Inflammatory macrophage treated with lipopolysaccharide for 1 hour (primary cell): ENCODE measurements around the gene KRTAP10-9.
"Not testable (repeated sequence)": the region's sequence is repeated elsewhere in the genome, so short reads cannot be mapped to it uniquely, and the experiment has no call there.

Source experiments
- DNase-seq, 2 donors: peaks; one replicate each; pipeline ENCODE4 v3.0.0-alpha.2; 2020 to 2022

KRTAP10-9 gene

DNA sequence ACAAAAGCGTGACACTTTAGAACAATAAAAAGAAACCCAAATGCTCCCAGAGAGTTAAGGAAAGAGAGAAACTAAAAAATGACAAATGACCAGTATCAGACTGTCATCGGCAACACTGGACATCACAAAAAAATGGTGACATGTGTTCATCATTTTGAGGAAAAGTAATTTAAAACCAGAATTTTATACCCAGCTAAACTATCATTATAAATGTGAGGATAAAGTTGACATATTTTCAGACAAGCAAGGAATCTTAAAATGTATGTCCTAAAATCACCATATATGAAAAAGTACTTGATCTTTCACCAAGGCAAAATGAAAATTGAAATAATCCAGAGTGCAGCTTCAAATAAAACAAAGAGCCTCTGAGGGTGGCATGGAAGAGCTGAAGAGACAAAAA lies 18.0 kb downstream of the KRTAP10-9 start:
- no peak for DNase-seq

DNA sequence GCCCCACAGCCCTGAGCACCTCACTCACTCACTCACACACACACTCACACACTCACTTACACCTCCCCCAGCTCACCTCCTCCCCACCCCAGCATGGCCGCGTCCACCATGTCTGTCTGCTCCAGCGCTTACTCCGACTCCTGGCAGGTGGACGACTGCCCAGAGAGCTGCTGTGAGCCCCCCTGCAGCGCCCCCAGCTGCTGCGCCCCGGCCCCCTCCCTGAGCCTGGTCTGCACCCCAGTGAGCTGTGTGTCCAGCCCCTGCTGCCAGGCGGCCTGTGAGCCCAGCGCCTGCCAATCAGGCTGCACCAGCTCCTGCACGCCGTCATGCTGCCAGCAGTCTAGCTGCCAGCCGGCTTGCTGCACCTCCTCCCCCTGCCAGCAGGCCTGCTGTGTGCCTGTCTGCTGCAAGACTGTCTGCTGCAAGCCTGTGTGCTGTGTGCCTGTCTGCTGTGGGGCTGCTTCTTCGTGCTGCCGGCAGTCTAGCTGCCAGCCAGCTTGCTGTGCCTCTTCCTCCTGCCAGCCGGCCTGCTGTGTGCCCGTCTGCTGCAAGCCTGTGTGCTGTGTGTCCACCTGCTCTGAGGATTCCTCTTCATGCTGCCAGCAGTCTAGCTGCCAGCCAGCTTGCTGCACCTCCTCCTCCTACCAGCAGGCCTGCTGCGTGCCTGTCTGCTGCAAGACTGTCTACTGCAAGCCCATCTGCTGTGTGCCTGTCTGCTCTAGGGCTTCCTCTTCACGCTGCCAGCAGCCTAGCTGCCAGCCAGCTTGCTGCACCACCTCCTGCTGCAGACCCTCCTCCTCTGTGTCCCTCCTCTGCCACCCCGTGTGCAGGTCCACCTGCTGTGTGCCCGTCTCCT lies 19.7 kb downstream of the KRTAP10-9 start, which contains the start of gene KRTAP10-11:
Gene KRTAP10-11, plus strand, starts transcription at position 49 of the 856 bp plus-strand sequence. Its CDS starts 45 bp downstream, at position 94.
- not testable (repeated sequence) for DNase-seq

DNA sequence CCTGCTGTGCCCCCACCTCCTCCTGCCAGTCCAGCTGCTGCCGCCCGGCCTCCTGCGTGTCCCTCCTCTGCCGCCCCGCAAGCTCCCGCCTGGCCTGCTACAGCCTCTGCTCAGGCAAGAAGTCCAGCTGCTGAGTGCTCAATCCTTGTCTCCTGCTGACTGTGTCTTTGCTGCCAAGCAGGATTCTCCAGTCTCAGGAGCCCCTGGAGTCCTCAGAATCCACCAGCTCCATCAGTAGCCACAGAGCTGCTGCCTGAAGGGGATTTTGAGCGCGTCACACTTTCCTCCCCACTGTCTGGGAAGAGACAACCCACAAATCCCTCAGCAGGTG lies 20.3 kb downstream of the KRTAP10-9 start:
- DNase-seq = no peak

DNA sequence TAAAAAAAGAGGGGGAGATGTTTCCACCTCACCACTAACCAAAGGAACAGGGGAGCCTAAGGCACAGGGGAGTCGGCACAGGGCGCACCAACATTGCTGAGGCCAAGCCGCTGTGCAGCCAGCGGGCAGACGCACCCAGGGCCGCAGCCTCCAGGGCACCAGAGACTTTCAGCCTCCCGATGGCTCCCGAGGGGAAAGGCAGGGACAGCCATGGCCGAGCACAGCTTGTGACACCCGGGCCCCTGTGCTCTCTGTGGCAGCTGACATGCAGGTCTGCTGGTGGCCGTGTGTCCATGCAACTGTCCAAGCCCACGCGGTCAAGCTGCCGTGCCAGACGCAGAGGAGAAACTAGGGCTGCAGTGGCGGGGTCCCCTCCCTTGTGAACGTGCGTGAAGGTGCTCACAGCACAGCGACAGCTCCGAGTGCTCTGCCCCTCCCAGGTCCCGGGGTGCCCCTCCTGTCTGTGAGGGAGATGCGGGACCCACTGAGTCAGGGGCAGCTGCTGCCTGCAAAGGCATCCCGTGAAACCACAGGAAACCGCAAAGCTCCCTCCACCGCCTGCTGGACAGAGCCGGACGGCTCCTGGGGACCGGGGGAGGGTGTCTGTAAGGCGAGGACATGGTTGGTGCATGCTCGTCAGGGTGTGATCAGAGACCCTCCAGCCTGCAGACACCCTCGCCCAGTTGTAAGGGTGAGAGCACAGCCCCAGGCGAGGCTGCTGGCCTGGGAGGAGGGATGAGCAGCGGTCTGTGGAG lies 21.8 kb downstream of the KRTAP10-9 start:
- DNase-seq = no peak

DNA sequence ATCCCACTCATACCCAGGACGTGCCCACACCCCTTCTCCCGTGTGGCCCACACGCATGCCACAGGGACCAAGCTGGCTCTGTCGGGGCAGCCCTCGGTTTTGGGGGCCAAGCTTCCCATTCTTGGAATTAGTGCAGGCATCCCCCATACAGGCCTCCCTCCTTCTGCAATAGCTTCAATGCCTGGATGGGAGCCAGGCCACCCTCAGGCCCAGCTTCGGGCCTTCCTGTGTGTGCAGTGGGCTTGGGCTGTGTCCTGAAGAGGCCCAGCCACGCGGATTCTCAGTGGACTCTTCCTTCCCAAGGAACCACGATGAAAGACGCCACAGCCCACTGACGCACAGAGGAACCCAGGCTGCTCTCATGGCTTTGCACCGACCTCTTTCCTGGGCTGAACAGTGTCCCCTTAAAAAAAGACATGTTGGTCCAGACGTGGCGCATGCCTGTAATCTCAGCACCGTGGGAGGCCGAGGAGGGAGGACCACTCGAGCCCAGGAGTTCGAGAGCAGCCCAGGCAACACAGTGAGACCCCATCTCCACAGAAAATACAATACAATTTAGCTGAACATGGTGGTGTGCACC lies 22.7 kb downstream of the KRTAP10-9 start:
- no peak for DNase-seq

DNA sequence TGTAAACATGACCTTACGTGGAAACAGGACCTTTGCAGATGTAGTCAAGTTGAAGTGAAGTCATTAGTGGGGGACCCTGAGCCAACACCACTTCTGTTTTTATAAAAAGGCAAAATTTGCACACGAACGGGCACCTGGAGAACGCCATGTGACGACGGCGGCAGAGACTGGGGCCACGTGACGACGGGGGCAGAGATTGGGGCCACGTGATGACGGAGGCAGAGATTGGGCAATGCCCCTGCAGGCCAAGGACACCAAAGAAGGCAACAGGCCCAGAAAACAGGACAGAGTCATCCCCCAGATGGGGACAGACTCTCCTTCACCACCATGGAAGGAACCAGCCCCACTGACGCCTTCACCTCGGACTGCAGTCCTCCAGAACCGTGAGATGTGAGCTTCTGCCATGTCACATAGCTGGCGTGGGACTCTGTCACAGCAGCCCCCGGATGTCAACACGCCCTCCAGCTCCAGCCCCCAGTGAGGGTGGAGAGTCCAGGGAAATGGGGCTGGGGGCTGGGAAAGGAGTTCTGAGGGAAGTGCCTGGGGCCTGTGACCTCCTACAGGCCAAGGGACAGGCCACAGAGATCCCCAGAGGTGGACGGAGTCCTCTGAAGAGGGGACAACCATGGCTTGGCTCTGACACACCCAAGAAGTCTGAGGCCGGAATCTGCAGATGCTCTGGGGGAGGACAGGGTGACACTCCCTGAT lies 23.5 kb downstream of the KRTAP10-9 start:
- DNase-seq = no peak

DNA sequence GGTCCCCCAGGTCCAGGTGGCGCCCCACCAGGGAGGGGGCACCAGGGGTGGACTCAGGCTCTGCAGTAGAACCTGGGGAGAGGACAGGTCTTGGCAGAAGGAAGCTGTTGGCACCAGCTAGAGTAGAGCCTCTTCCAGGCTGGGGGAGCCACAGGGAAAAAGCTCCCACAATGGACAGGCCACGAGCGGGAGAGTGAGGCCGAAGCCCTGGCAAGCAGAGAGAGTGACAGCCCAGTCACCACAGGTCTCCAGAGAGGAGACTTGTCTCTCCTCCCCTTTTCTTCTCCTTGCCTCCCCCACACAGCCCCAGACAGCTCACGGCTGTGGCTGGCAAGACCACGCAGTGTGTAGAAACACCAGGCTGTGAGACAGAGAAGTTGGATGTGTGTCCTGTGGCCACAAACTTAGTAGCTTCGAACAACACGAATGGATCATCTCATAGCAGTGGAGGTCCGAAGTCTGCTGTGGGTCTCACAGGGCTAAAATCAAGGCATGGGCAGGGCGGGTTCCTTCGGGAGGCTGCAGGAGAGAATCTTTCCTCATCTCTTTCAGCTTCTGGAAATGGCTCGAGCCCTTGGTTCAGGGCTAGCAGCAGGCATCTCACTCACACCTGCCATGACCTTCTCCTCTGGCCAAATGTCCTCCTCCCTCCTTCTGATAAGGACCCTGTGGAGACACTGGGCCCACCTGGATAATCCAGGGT lies 24.2 kb downstream of the KRTAP10-9 start:
- DNase-seq = no peak

DNA sequence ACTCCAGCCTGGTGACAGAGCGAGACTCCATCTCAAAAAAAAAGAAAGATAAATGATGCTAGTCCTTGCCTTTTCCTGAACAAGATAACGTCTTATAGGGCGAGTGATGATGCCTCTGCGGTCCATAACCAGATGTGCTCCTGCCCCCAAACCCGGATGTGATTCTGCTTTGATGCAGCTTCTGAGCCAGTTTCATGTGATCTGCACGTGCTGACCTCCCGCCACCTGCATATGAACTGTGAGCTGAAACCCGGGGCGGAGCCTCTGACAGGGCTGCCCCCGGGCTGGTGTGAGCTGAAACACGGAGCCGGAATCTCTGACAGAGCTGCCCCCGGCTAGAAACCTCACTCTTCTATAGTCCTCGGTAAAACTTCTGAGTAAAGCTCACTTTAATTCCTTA lies 26.2 kb downstream of the KRTAP10-9 start:
- DNase-seq = no peak

DNA sequence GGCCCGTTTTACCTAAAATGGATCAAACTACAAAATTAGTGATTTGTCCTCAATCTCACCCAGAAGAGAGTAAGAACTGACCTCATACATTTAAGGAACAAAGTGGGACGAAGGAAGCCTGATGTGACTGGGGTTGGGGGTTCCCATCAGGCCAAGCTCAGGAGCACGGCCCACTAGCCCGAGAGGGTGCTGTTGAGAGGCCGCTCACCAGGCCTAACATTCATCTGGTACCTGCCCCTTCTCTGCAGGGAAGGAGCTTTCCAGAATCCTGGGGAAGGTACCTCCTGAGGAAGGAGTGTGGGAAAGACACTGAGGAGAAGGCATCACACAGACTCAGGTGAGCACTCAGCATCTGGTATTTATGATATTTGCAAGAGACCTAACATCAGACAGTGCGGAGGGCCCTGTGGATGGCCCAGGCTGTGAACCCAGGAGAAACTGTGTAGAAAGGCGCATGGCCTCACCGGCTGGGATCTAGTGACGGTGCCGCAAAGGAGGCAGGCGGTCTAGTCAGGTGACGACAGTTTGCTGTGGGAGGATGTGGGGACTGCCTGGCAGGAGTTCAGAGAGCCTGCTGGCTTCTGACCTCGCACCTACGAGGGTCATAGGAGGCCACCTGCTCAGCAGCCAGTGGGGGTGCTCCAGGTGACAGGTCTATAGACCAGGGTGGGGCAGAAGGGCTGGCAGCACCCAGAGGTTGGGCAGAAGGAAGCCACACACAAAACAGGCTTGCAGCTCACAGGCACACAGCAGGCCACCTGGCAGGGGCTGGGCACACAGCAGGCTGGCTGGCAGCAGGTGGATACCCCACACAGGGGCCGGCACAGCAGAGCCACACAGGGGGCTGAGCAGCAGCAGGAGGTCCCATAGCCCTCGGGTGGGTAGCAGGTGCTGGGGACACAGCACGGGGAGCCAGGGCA lies 27.0 kb downstream of the KRTAP10-9 start:
- no peak for DNase-seq

DNA sequence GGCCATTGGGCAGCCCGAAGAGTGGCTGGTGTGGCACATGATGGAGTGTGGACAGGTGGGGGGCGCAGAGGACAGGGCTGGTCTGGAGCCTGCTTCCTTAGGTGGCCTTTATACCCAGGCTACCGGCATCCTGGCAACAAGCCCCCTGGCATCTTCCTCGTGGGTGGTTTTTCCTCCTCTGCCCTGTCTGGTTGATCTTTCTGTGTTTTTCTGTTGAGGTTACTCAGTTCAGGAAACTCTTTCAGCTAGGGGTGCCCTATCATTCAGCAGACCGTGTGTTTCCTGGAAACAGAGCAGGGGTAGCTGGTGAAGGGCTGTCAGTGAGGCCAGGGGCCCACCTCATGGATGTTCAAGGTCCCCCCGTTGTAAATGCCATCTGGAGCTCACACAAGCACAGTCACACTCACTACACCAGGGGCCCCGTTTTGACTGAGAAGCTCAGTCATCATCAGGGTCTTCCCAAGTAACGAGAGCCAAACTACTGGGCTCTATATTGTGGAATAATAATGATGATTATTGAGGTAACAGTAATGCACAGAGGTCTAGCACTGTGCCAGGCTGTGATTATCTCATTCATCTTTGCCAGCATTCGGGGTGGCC lies 27.8 kb downstream of the KRTAP10-9 start, which contains the start of gene KRTAP12-4:
Gene KRTAP12-4, minus strand, starts transcription at position 84 of the 600 bp plus-strand sequence. Its CDS starts 45 bp downstream, at position 39.
- no peak for DNase-seq

DNA sequence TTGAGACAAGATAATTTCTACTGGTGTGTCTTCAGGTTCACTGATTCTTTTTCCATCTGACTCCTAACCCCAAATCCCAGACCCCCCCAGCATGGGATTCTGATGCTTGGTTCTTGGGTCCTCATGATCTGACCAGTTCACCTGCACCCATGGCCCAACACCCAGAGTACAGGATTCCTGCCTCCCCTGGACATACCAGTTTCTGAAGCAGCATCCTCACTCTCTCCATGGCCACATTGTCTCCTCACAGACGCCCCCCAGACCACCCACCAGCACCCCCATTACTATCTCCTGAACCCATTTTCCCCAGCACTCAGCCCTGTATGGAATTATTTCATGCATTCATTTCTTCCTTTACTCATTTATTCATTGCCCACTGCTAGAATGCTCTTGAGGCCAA lies 30.0 kb downstream of the KRTAP10-9 start:
- no peak for DNase-seq

DNA sequence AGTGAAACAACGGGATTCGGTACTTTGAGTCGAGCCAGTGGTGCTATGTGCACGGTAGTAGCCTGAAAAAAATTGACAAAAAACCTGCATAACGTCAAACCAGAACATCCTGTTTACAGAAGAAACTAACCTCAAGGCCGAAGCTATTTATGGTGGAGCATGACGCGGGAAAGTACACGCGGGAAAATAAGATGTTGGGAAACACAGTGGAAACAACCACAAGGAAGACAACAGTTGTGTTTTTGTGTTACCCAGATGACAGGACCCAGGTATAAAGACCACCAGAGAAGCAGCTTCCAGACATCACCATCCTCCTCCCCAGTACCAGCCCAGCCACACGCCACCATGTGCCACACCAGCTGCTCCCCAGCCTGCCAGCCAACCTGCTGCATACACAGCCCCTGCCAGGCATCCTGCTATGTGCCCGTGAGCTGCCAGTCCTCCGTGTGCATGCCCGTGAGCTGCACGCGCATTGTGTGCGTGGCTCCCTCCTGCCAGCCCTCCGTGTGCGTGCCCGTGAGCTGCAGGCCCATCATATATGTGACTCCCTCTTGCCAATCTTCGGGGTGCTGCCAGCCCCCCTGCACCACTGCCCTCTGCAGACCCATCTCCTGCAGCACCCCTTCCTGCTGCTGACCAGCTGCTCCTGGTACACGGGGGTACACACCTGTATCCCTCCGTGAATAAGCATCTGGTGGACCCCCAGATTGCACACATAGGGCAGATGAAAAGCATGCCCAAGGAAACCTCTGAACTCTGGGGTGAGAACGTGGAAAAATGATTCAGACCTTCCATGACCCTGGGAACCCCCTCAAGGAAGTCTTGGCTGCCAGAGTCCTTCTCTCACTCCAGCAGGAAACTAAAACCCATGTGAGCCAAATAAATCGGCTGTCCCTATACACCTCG lies 31.0 kb downstream of the KRTAP10-9 start, which contains the start of gene KRTAP12-3:
Gene KRTAP12-3, plus strand, starts transcription at position 298 of the 906 bp plus-strand sequence. Its CDS starts 48 bp downstream, at position 346.
- DNase-seq = no peak

DNA sequence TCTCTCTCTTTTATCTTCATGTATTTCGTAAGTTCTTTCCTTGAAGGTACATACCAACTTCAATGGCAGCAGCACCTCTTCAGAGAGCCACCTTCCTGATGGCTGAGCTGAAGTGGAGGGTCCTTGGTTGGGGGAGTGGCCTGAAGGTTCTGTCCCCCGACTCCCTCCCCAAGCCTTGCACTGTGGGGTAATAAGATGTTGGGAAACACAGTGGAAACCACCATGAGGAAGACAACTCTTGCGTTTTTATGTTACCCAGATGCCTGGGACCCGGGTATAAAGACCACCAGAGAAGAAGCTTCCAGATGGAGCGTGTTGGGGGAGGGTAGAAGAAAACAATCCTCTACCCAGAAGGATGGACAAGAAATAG lies 31.6 kb downstream of the KRTAP10-9 start:
- DNase-seq = no peak

DNA sequence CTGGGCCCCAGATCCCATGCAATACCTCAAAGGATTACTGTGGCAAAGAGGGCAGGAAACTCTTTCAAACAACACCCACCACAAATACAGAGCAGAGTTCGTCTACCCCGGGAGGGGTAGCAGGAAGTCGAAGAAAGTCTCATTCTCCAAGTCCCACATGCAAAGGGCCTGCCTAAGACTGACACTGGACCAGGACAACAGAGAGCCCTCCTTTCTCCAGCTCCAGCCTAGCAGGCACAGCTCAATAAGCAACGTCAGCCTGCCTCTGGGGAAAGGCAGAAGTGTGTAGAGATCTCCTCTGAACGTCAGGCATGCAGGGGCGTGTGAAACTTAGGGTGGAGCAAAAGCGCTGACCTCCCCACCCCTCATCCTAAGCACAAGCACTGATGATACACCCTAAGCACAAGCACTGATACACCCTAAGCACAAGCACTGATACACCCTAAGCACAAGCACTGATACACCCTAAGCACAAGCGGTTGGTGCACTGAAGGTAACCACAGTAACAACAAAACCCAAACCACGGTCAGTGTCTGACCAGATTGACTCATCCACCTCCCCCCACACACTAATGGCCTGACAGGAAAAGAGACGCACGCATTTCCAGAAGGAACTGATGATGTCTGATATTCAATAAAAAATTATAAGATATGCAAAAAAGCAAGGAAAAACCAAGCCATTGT lies 32.2 kb downstream of the KRTAP10-9 start:
- no peak for DNase-seq

DNA sequence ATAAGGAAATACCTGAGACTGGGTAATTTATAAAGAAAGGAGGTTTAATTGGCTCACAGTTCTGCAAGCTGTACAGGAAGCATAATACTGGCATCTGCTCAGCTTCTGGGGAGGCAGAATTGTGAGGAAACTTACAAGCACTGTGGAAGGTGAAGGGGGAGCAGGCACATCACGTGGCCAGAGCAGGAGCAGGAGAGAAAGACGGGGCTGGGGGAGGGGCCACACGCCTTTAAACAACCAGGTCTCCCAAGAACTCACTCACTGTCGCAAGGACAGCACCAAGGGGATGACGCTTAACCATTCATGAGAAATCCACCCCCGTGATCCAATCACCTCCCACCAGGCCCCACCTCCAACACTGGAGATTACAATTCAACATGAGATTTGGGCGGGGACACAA lies 34.7 kb downstream of the KRTAP10-9 start:
- DNase-seq = not testable (repeated sequence)

DNA sequence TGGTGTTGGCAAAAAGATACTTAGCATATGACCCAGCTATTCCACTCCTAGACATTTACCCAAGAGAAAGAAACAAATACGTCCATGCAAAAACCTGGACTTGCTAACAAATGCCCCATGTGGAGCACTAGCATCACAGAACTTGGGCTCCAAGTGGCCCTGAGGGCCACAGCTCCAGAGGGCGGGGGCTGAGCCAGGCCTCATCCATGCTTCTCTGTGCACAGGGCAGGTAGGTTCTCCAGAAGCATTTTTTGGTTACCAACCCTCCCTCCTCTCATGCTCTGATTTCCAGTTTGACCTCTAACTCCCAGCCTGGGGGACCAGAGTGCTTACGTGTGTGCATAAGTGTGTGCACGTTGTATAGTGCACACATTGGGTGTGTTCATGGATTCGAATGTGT lies 37.8 kb downstream of the KRTAP10-9 start:
- no peak for DNase-seq

DNA sequence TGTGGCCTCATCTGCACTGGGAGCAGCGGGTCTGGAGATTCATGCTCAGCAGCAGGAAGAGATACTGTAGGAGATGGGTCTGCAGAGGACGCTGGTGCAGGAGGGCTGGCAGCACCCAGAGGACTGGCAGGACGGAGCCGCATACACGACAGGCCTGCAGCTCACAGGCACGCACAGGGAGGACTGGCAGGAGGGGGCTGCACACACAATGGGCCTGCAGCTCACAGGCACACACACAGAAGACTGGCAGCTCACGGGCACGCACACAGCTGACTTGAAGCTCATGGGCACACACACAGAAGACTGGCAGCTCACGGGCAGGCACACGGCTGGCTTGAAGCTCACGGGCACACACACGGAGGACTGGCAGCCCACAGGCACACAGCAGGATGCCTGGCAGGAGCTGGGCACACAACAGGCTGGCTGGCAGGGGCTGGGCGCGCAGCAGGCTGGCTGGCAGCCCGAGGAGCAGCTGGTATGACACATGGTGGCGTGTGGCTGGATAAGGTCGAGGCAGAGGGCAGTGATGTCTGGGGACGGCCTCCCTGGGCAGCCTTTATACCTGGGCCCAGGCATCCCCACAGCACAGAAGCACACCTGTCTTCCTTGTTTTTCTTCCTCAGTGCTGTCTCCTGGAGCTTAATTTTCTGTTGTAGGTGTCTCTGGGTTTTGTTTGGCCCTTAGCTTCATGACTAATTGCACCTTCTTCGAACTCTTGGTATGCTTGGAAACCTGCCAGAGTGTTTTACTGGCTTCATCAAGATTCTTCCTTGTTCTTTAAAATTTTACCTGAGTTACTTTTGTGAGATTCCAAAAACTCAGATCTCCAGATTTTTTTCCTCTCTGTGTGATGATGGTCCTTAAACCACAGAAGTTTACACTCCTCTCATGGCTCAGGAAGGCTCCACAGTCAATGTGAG lies 39.8 kb downstream of the KRTAP10-9 start, which contains the start of gene KRTAP12-2:
Gene KRTAP12-2, minus strand, starts transcription at position 527 of the 920 bp plus-strand sequence. Its CDS starts 41 bp downstream, at position 486.
- no peak for DNase-seq

DNA sequence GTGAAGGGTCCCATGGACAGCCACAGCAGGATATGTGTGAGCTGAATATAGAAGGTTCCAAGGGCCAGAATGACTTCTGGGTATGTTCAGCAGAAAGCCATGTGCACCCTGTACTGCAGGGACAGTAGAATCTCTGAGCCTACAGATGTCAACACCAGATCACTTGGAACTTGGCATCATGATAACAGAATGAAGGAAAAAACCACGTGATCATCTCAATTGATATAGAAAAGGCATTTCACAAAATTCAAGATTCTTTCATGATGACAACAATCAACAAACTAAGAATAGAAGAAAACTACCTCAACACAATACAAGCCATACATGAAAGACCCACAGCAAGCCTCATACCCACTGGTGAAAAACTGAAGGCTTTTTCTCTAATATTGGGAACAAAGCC lies 40.7 kb downstream of the KRTAP10-9 start:
- no peak for DNase-seq
